ENCODE data around the gene TAF10. TPM values are rescaled to one million over a fixed set of nuclear protein-coding genes. Genes with fewer than 3 reads are reported as not detected.

Gene TAF10
- polyA plus RNA-seq, 1 donor = 129 TPM

- DNase-seq = no peak
These were observed 35.3 kb downstream of the TAF10 start for GRCh38 chr11:6576471-6577373.

- no peak for DNase-seq
These were observed 37.0 kb downstream of the TAF10 start for GRCh38 chr11:6574816-6575715.

GRCh38 chr11:6572215-6572614 lies 39.8 kb downstream of the TAF10 start:
- no peak for DNase-seq

GRCh38 chr11:6571434-6572008 lies 40.5 kb downstream of the TAF10 start:
- no peak for DNase-seq

- no peak for DNase-seq
These were observed 41.2 kb downstream of the TAF10 start for GRCh38 chr11:6570691-6571427.

GRCh38 chr11:6569706-6570105 lies 42.3 kb downstream of the TAF10 start:
- no peak for DNase-seq

GRCh38 chr11:6568191-6568918 lies 43.7 kb downstream of the TAF10 start:
- DNase-seq = peak; percentile 38

- no peak for DNase-seq
These were observed 44.7 kb downstream of the TAF10 start for GRCh38 chr11:6567371-6567745.

GRCh38 chr11:6566704-6567370 lies 45.2 kb downstream of the TAF10 start:
- DNase-seq = no peak

GRCh38 chr11:6565988-6566703 lies 45.9 kb downstream of the TAF10 start:
- no peak for DNase-seq

- no peak for DNase-seq
These were observed 46.7 kb downstream of the TAF10 start for GRCh38 chr11:6565325-6565724.

- DNase-seq = no peak
These were observed 48.3 kb downstream of the TAF10 start for GRCh38 chr11:6563667-6564066.

- no peak for DNase-seq
These were observed 48.8 kb downstream of the TAF10 start for GRCh38 chr11:6563121-6563619.

GRCh38 chr11:6561288-6561687 lies 50.7 kb downstream of the TAF10 start:
- DNase-seq = no peak

Other genes with a start within 250 kb of the TAF10 start
- 24.4 TPM for gene SMPD1, start 221.7 kb downstream of the TAF10 start, polyA plus RNA-seq (ENCODE audit: insufficient read length)
- gene APBB1, start 193.1 kb downstream of the TAF10 start, polyA plus RNA-seq (ENCODE audit: insufficient read length) = 36.6 TPM
- gene HPX, start 171.2 kb downstream of the TAF10 start, polyA plus RNA-seq (ENCODE audit: insufficient read length) = 2.2 TPM
- 15.8 TPM for gene TRIM3, start 138.3 kb downstream of the TAF10 start, polyA plus RNA-seq (ENCODE audit: insufficient read length)
- gene ARFIP2, start 130.9 kb downstream of the TAF10 start, polyA plus RNA-seq (ENCODE audit: insufficient read length) = 32.2 TPM
- 13.8 TPM for gene TIMM10B, start 130.7 kb downstream of the TAF10 start, polyA plus RNA-seq (ENCODE audit: insufficient read length)
- gene DNHD1, start 114.9 kb downstream of the TAF10 start, polyA plus RNA-seq (ENCODE audit: insufficient read length) = 8.8 TPM
- gene RRP8, start 8.6 kb downstream of the TAF10 start, polyA plus RNA-seq (ENCODE audit: insufficient read length) = 22.3 TPM
- 154 TPM for gene ILK, start 8.4 kb downstream of the TAF10 start, polyA plus RNA-seq (ENCODE audit: insufficient read length)
- gene TPP1, start 7.2 kb upstream of the TAF10 start, polyA plus RNA-seq (ENCODE audit: insufficient read length) = 47.9 TPM
- 43.8 TPM for gene DCHS1, start 43.6 kb upstream of the TAF10 start, polyA plus RNA-seq (ENCODE audit: insufficient read length)
- 57.2 TPM for gene MRPL17, start 71.1 kb upstream of the TAF10 start, polyA plus RNA-seq (ENCODE audit: insufficient read length)
- gene OR2AG2, start 159.8 kb upstream of the TAF10 start, polyA plus RNA-seq (ENCODE audit: insufficient read length) = not detected
- gene OR2AG1, start 170.8 kb upstream of the TAF10 start, polyA plus RNA-seq (ENCODE audit: insufficient read length) = not detected
- gene OR6A2, start 187.5 kb upstream of the TAF10 start, polyA plus RNA-seq (ENCODE audit: insufficient read length) = not detected
- not detected for gene OR10A5, start 233.5 kb upstream of the TAF10 start, polyA plus RNA-seq (ENCODE audit: insufficient read length)